GM21526 (cell line): ENCODE measurements around the gene VIP.

Experiments used
- ATAC-seq: cut with Tn5 transposase; IDR thresholded peaks from one replicate; pipeline ENCODE4 v1.9.1; 2021; ENCODE audit warnings: moderate library complexity; ENCODE audit not compliant: unreplicated experiment, low FRiP score

VIP gene

DNA sequence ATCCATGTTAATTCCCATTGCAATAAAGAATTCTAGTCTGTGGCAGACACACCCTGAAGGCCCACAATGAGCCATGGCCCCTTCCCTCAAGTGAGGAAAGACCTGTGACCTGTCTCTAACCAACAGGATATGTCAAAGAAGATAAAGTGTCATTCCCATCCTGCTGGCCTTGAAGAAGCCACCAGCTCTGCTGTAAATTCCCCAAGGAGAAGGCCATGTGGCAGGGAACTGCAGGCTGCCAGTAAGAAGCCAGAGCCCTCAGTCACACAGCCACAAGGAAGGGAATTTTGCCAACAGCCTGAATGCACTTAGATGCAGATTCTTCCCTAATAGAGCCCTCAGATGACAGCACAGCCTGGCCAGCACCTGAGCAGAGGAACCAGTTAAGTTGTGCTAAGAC, 24.8 kb downstream of the VIP start:
- no peak for ATAC-seq

DNA sequence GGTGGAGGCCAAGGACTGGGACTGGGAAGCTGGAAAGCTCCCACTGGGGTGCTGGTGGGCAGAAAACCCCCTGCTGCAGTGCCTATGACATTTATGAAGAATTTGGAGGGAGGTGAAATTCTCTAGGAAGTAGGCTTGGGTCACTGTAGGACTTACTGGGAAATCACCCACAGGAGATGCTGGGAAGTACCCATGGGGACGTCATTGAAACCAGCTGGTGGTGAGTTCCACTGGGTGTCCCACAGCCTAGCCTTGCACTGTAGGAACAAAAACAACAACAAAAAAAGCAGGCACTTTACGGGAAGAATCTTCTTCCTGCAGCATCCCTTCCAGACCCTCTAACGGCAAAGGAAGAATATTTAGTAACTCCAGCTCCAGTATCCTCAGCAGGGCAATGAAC, 26.2 kb downstream of the VIP start:
- ATAC-seq, result no peak

GRCh38 chr6:152783217-152783878, 32.8 kb downstream of the VIP start:
- no peak for ATAC-seq

DNA sequence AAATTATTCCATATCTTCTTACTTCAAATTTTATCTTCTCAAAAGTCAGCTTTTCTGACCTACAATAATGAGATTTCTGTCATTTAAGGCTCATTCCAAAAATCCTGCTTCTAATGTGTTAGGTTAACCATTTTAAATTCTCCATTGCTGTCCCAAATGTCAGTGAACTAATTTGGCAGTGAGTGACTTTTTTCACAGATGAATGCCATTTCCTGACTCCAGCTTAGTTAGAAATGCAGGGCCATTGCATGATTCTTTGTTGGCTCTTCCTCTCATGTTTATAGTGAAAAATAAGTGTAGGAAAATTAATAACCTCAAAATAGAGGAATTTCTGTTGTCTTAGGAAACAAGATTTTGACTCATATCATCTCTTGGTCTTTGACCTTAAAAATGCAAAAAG, 44.1 kb downstream of the VIP start:
- ATAC-seq, result no peak

- no peak for ATAC-seq
Observed at GRCh38 chr6:152804150-152804549, 53.6 kb downstream of the VIP start.
